ENCODE measurements around the gene MRPL54.

- no peak for TF ChIP-seq CTCF (IDR thresholded peaks at IDR 0.05)
- TF ChIP-seq EZH2phosphoT487 (IDR thresholded peaks at IDR 0.05), result no peak
Observed at GRCh38 chr19:3782903-3783302, 20.4 kb downstream of the MRPL54 start.
